ENCODE results near the gene FADS1.

The FADS1 gene

GRCh38 chr11:61814958-61815789 lies 1.6 kb downstream of the FADS1 start:
- DNase-seq (ENCODE audit: low read depth): peak; percentile 97
- H3K4me3 ChIP-seq (ENCODE audit: control insufficient read depth, low read depth, low read length): peak overlapping the region; percentile 83
- TF ChIP-seq CTCF (conservative IDR thresholded peaks at IDR 0.05; ENCODE audit: control insufficient read depth, insufficient read depth, low read depth, low read length): no peak

GRCh38 chr11:61814247-61814957 lies 2.4 kb downstream of the FADS1 start:
- TF ChIP-seq CTCF (conservative IDR thresholded peaks at IDR 0.05; ENCODE audit: control insufficient read depth, insufficient read depth, low read depth, low read length): no peak
- DNase-seq (ENCODE audit: low read depth): peak; percentile 45
- H3K4me3 ChIP-seq (ENCODE audit: control insufficient read depth, low read depth, low read length): peak overlapping the region; percentile 83

- no peak overlapping the region for H3K4me3 ChIP-seq (ENCODE audit: control insufficient read depth, low read depth, low read length)
- no peak for DNase-seq (ENCODE audit: low read depth)
- no peak for TF ChIP-seq CTCF (conservative IDR thresholded peaks at IDR 0.05; ENCODE audit: control insufficient read depth, insufficient read depth, low read depth, low read length)
Observed at GRCh38 chr11:61812736-61813411, 3.9 kb downstream of the FADS1 start.

GRCh38 chr11:61811831-61812230 lies 5.0 kb downstream of the FADS1 start:
- no peak for DNase-seq (ENCODE audit: low read depth)
- no peak overlapping the region for H3K4me3 ChIP-seq (ENCODE audit: control insufficient read depth, low read depth, low read length)
- no peak for TF ChIP-seq CTCF (conservative IDR thresholded peaks at IDR 0.05; ENCODE audit: control insufficient read depth, insufficient read depth, low read depth, low read length)

GRCh38 chr11:61810671-61811175 lies 6.1 kb downstream of the FADS1 start:
- no peak for DNase-seq (ENCODE audit: low read depth)
- H3K4me3 ChIP-seq (ENCODE audit: control insufficient read depth, low read depth, low read length): no peak overlapping the region
- TF ChIP-seq CTCF (conservative IDR thresholded peaks at IDR 0.05; ENCODE audit: control insufficient read depth, insufficient read depth, low read depth, low read length): no peak

GRCh38 chr11:61806785-61807184 lies 10.0 kb downstream of the FADS1 start:
- no peak for DNase-seq (ENCODE audit: low read depth)
- no peak overlapping the region for H3K4me3 ChIP-seq (ENCODE audit: control insufficient read depth, low read depth, low read length)
- TF ChIP-seq CTCF (conservative IDR thresholded peaks at IDR 0.05; ENCODE audit: control insufficient read depth, insufficient read depth, low read depth, low read length): no peak
